Measurements from ENCODE around the gene ATP8A2.

Gene ATP8A2

DNA sequence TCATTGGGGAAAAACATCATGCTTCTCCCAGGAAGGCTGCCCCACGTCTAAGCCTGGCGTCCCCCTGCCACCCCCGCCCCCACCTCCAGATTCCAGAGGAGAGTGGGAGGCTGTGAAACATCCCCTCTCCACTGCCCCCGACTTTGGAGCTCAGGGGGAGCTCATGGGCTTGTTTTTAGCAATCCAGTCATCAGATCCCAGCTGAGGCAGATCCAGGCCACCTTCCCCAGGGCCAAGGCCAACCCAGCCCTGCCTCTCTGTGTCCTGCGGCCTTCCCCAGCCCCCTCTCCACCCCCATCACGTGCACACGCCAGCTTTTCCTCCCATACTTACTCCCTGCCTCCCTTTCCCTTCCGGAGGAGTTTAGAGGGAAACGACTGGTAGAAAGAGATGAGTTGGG is 641.2 kb downstream of the ATP8A2 start:
- DNase-seq (ENCODE audit: extremely low read depth, low read depth): no peak
- TF ChIP-seq, protein P1, sequence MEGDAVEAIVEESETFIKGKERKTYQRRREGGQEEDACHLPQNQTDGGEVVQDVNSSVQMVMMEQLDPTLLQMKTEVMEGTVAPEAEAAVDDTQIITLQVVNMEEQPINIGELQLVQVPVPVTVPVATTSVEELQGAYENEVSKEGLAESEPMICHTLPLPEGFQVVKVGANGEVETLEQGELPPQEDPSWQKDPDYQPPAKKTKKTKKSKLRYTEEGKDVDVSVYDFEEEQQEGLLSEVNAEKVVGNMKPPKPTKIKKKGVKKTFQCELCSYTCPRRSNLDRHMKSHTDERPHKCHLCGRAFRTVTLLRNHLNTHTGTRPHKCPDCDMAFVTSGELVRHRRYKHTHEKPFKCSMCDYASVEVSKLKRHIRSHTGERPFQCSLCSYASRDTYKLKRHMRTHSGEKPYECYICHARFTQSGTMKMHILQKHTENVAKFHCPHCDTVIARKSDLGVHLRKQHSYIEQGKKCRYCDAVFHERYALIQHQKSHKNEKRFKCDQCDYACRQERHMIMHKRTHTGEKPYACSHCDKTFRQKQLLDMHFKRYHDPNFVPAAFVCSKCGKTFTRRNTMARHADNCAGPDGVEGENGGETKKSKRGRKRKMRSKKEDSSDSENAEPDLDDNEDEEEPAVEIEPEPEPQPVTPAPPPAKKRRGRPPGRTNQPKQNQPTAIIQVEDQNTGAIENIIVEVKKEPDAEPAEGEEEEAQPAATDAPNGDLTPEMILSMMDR (IDR thresholded peaks at IDR 0.05; ENCODE audit: low read depth, low read length, missing control alignments): no peak
- no peak overlapping the region for H3K4me3 ChIP-seq (replicated peaks; ENCODE audit: low read depth, low read length)

DNA sequence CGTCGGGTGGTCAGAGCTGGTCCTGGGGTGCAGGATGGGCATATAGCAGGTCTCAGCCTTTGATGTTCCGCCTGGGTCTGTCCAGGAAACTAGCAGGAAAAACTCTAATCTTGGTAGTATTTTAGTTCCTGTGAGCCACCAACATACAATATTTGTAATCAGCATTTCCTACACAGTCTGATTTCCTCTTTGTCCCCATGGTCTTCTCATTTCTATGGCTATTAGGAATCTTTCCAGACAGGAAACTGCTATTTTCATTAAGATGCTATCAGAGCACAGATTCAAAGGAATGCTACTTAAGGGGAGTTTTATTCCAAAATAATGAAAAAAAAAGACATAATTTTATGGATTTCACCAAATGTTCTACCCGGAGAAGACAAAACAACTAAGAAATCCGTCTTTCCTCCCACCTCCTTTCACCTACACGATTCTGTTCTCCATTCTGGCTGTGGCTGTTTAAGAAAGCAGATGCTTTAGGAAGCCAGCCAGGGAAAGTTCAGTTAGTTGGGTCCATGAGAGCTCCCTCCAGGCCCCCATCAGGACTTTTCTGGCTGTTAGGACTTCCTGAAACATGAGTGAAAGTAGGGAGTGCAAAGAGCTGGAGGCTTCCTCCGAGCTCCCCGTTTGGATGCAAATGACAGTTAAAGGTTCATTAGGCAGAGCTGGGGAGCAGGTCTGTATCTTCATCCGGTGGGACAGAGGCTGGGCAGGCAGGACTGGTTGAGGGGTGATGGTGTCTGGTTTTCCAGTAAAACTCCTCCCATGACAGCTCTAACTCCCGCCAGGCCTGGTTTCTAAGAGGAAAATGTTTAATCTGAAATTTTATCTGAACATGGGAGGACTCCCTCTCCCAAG is 643.7 kb downstream of the ATP8A2 start:
- DNase-seq (ENCODE audit: extremely low read depth, low read depth): no peak
- H3K4me3 ChIP-seq (replicated peaks; ENCODE audit: low read depth, low read length): no peak overlapping the region
- TF ChIP-seq, protein P1 (IDR thresholded peaks at IDR 0.05; ENCODE audit: low read depth, low read length, missing control alignments): no peak

DNA sequence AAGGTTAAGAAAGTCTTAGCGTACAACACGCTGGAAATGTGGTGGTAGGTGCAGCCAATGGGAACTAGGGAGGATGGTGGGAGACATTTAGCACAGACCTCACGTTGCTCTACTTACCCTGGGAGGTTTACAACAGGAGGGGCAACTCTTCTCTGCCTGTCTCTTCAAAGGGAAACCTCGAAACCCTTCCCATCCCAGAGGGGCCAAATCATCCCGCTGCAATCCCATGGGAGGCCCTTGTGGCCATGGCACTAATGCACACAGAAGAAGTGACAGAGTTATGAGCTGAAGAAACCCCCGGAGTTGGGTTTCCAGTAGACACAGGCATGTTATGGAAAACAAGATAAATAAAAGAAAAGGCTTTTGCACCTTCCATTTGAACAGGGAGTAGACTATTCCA is 644.4 kb downstream of the ATP8A2 start:
- TF ChIP-seq, protein P1 (IDR thresholded peaks at IDR 0.05; ENCODE audit: low read depth, low read length, missing control alignments): no peak
- DNase-seq (ENCODE audit: extremely low read depth, low read depth): no peak

DNA sequence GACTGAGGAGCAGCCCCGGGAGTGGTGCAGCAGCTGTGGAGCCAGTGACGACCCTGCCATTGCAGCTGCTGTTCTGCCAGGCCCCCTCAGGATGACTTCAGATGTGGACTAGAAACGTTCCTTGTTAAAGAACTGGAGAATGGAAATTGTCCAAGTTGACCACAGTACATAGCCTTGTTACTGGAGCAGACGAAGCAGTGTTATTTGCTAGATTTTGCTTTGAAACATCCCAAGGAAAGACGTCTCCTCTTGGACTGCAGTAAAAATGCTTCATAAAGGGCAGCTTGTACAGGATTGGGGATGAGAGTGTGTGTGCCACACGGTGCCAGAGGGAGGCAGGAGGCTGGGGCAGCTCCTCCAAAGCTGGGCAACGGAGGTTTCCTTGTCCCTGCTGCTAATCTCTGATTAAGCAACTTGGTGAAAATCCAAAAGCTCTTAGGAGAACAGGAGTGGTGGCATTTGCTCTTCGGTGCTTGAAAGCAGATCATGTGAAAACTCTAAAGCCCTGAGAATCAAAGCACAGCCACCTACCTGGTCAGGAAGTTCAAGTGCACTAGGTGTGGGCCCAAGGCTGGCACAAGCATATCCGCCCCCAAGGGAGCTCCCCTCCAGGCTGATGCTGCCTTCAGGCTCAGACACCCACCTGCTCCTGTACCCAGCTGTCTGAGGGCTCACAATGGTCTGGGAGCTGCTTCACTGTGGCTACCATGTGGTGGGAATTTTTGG is 645.6 kb downstream of the ATP8A2 start:
- no peak overlapping the region for H3K4me3 ChIP-seq (replicated peaks; ENCODE audit: low read depth, low read length)
- no peak for DNase-seq (ENCODE audit: extremely low read depth, low read depth)
- TF ChIP-seq, protein P1 (IDR thresholded peaks at IDR 0.05; ENCODE audit: low read depth, low read length, missing control alignments): no peak

More for the DNA sequence above, 644.4 kb downstream of the ATP8A2 start:
- H3K4me3 ChIP-seq (replicated peaks; ENCODE audit: low read depth, low read length): no peak overlapping the region

DNA sequence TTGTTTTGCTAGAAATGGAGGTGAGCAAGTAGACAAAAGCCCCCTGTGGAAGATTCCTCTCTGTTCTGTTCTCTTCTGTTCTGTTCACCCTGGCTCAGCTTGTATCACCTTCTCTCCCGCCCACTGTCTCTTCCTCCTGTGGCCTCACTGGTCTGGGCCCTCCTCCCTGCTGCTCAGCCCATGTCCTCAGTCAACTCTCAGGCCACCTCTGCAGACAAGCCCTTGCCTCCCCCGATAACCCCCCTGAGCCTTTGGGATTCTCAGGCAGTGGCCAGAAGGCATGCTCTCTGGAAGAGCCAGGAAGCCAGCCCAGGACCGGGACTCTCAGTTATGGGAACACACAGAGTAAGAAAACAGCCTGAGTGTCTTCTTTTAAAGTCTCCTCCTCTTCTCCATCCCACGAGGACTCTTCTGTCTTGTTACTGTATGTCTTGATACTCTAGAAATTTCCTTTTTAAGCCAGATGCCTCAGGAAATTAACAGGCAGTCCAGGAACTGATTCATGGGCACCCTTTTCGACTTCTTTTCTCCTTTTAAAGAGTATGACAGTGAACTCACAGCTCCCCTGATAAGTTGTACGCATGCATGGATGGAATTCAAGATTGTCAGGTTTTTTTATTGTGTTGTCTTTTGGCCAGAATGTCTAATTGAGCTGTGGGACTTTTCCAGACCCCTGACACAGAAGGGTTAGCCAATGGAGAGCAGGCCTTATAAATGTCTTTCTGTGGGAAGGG is 646.3 kb downstream of the ATP8A2 start:
- no peak for DNase-seq (ENCODE audit: extremely low read depth, low read depth)
- no peak overlapping the region for H3K4me3 ChIP-seq (replicated peaks; ENCODE audit: low read depth, low read length)
- TF ChIP-seq, protein P1 (IDR thresholded peaks at IDR 0.05; ENCODE audit: low read depth, low read length, missing control alignments): no peak

DNA sequence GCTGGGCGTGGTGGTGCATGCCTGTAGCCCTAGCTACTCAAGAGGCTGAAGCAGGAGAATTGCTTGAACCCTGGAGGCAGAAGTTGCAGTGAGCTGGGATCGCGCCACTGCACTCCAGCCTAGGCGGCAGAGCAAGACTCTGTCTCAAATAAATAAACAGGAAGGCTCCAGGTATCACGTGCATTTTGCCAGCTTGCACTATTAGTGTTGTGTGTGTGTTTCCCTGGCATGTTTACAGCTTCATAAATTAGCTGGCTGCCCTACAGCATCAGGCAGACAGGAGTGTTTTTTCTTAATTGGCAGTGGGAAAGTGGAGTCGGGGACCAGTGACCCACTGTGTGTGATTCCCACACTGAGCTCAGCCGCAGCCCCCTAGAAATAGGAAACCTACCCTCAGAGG is 647.5 kb downstream of the ATP8A2 start:
- DNase-seq (ENCODE audit: extremely low read depth, low read depth): no peak
- no peak overlapping the region for H3K4me3 ChIP-seq (replicated peaks; ENCODE audit: low read depth, low read length)
- TF ChIP-seq, protein P1 (IDR thresholded peaks at IDR 0.05; ENCODE audit: low read depth, low read length, missing control alignments): no peak

All from HFF-Myc (cell line).